CD14-positive monocyte (primary cell): ENCODE measurements around the gene LAMB4. TPM values are rescaled to one million over a fixed set of nuclear protein-coding genes. Genes with fewer than 3 reads are reported as not detected.

ENCODE experiments used
- DNase-seq, 3 donors: peaks; one replicate each; pipeline ENCODE4 v3.0.0-alpha.2; 2011 to 2022
- H2AFZ ChIP-seq: 2 replicates; pipeline ENCODE4 v1.6.0; 2012; ENCODE audit warnings: mild to moderate bottlenecking, low read depth, low read length, inconsistent platforms; ENCODE audit not compliant: insufficient read depth, poor library complexity, severe bottlenecking
- H3K27ac ChIP-seq, 2 donors: 1 replicate in 1 of 2; 2 replicates in 1 of 2; pipeline ENCODE4 v1.5.1; 2012 to 2013; ENCODE audit warnings: low read length in 2 of 2, control low read depth in 1 of 2, inconsistent platforms in 1 of 2, low read depth in 1 of 2, mild to moderate bottlenecking in 1 of 2
- H3K27me3 ChIP-seq, 2 donors: one replicate each; pipeline versions ENCODE4 v1.6.0 to v1.6.1; 2011 to 2013; ENCODE audit warnings: low read length in 2 of 2; ENCODE audit not compliant: control insufficient read depth in 2 of 2, insufficient read depth in 2 of 2
- H3K36me3 ChIP-seq, 2 donors: replicated peaks in 1 of 2; 1 replicate in 1 of 2; 2 replicates in 1 of 2; pipeline versions ENCODE4 v1.5.1 to v1.6.1; 2012 to 2013; ENCODE audit warnings: low read length in 2 of 2, control low read depth in 1 of 2, inconsistent platforms in 1 of 2, mild to moderate bottlenecking in 1 of 2; ENCODE audit not compliant: insufficient read depth in 2 of 2, control insufficient read depth in 1 of 2
- H3K4me1 ChIP-seq, 2 donors: 1 replicate in 1 of 2; 2 replicates in 1 of 2; pipeline versions ENCODE4 v1.5.1 to v1.6.1; 2012 to 2013; ENCODE audit warnings: low read length in 2 of 2, control low read depth in 1 of 2, inconsistent platforms in 1 of 2, mild to moderate bottlenecking in 1 of 2, moderate library complexity in 1 of 2; ENCODE audit not compliant: insufficient read depth in 2 of 2, control insufficient read depth in 1 of 2
- H3K4me2 ChIP-seq: replicated peaks from 2 replicates; pipeline ENCODE3; 2012; ENCODE audit warnings: low read length, moderate library complexity, mild to moderate bottlenecking; ENCODE audit not compliant: poor library complexity, severe bottlenecking; ENCODE audit errors: extremely low read depth
- H3K4me3 ChIP-seq, 3 experiments: fragments of 200-600 bp in 1 of 3; sonication (generic) in 1 of 3; replicated peaks in 1 of 3; 1 replicate in 2 of 3; 2 replicates in 1 of 3; pipeline ENCODE4 v1.5.1; 2011 to 2013; ENCODE audit warnings: low read length in 3 of 3, mild to moderate bottlenecking in 3 of 3, control low read depth in 2 of 3, low read depth in 2 of 3, inconsistent platforms in 1 of 3, moderate library complexity in 1 of 3
- H3K79me2 ChIP-seq: 2 replicates; pipeline ENCODE4 v1.6.0; 2012; ENCODE audit warnings: mild to moderate bottlenecking, control low read depth, inconsistent platforms, low read length, moderate library complexity; ENCODE audit not compliant: insufficient read depth
- H3K9ac ChIP-seq: 2 replicates; pipeline ENCODE4 v1.6.0; 2017; ENCODE audit warnings: low read length, mild to moderate bottlenecking; ENCODE audit not compliant: insufficient read depth, poor library complexity, severe bottlenecking
- H3K9me3 ChIP-seq, 2 donors: replicated peaks in 1 of 2; 1 replicate in 1 of 2; 2 replicates in 1 of 2; pipeline versions ENCODE4 v1.5.1 to v1.6.1; 2012 to 2013; ENCODE audit warnings: low read length in 2 of 2, control low read depth in 1 of 2; ENCODE audit not compliant: control insufficient read depth in 1 of 2, insufficient read depth in 1 of 2
- H4K20me1 ChIP-seq: 2 replicates; pipeline ENCODE4 v1.6.0; 2012; ENCODE audit warnings: mild to moderate bottlenecking, low read length, control low read depth, moderate library complexity; ENCODE audit not compliant: insufficient read depth
- H3K27ac Mint-ChIP-seq, 7 donors: one replicate each; pipeline ENCODE4 v1.8.0; 2020; ENCODE audit warnings: mild to moderate bottlenecking in 7 of 7, mixed read lengths in 7 of 7, moderate library complexity in 6 of 7, inconsistent platforms in 2 of 7
- H3K27me3 Mint-ChIP-seq, 3 donors: one replicate each; pipeline ENCODE4 v1.8.0; 2021 to 2022; ENCODE audit warnings: low read depth in 3 of 3, mild to moderate bottlenecking in 3 of 3, mixed read lengths in 3 of 3, moderate library complexity in 3 of 3, inconsistent platforms in 1 of 3
- H3K36me3 Mint-ChIP-seq, 2 donors: one replicate each; pipeline ENCODE4 v1.8.0; 2020; ENCODE audit warnings: mixed read lengths in 2 of 2, inconsistent platforms in 1 of 2, mild to moderate bottlenecking in 1 of 2
- H3K4me1 Mint-ChIP-seq: one replicate; pipeline ENCODE4 v1.8.0; 2020; ENCODE audit warnings: mild to moderate bottlenecking, mixed read lengths
- H3K4me3 Mint-ChIP-seq, 2 donors: one replicate each; pipeline ENCODE4 v1.8.0; 2020; ENCODE audit warnings: mild to moderate bottlenecking in 2 of 2, mixed read lengths in 2 of 2, moderate library complexity in 1 of 2
- H3K9me3 Mint-ChIP-seq, 7 donors: one replicate each; pipeline ENCODE4 v1.8.0; 2020 to 2022; ENCODE audit warnings: mixed read lengths in 7 of 7, mild to moderate bottlenecking in 6 of 7, moderate library complexity in 6 of 7, inconsistent platforms in 2 of 7
- WGBS: methylation state at CpG from one replicate; pipeline ENCODE4 v1.1.5; 2013; ENCODE audit warnings: missing lambda C conversion rate; ENCODE audit not compliant: insufficient coverage; 5-methylcytosine and 5-hydroxymethylcytosine counted together
- intact Hi-C, 2 donors: fragments of 100-400 bp; cut with micrococcal nuclease; formaldehyde crosslinking; loops; one replicate each; pipeline versions ENCODE4 v1.15.0 to v1.15.1; 2023
- polyA plus RNA-seq, 3 donors: library from polyadenylated mRNA; depleted of rRNA in 1 of 3; unstranded in 2 of 3; stranded (reverse) in 1 of 3; fragments of 300-500 nt in 2 of 3; fragments of >200 nt in 1 of 3; fragmentation: Illumina TruSeq in 2 of 3; gene quantifications; 1 replicate in 2 of 3; 2 replicates in 1 of 3; pipeline ENCODE4 v1.2.3, GENCODE V29; 2012 to 2021
- TF ChIP-seq, protein P1 (sequence below): fragments of 200-600 bp; IDR thresholded peaks from one replicate; pipeline ENCODE4 v1.8.0; 2022; ENCODE audit warnings: antibody characterized with exemption, mild to moderate bottlenecking

Gene LAMB4
- polyA plus RNA-seq, 3 donors: not detected

DNA sequence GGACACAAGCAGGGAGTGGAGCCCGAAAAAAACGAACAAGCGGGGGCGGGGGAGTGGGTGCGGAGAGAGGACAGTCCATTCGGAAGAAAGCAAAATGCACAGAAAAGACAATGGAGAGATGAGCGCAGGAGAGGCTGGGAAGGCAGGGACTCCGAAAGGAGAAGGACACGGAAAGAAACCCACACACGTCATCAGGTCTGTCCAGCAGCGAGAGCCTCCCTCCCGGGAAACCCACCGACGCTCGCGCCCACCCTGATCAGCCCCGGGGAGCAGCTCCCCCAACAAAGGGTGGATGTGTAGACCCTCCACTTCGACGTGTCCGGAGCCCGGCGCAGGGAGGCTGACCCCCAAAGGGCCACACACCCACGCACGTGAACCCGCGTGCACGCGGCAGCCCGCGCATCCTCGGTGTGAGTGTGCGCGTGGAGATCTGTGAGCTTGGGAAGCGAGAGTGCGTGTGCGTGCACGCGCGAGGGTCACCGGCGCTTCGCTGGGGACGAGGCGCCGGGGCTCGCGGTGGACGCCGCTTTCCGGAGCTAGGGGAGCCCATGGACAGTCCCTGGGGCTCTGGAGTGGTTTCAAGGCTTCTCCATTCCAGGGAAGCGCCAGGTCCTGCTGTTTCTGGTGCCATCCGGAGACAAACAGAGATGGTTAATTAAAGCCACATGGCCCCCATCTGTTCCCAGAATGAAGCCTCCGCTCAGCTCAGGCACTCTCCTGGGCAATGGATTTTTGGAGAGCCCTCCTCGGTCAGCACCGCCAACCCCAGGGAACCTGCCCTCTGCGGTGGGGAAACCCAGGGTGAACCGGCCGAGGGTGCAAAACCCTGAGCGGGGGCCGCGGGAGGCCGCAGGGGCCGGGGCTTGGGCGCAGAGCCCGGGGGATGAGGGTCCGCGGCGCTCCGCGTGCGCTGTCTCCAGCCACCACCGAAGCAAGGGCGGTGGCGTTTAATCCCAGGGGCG lies 128.1 kb downstream of the LAMB4 start:
- no peak overlapping the region for H3K27ac ChIP-seq

More for the DNA sequence above, 128.1 kb downstream of the LAMB4 start:
- peaks cover 0 to 27% (median 3%) of the 10 kb centered on the region in 7 donors for H3K9me3 Mint-ChIP-seq
- H3K4me3 Mint-ChIP-seq: peak overlapping the region; percentile 64 to 93
- Histone ChIP-seq H3K9me3 (peaks cover 0 to 14% of the 10 kb centered on the region in 2 donors), H3K79me2 (no peaks in the 10 kb centered on the region), H3K4me3 (peak overlapping the region in 1 of 3 experiments; percentile 64), H3K4me1 (peaks cover 6 to 26% of the 10 kb centered on the region in 2 donors), H3K9ac (no peak overlapping the region), H3K36me3 (no peaks in the 10 kb centered on the region), H4K20me1 (no peaks in the 10 kb centered on the region), H3K27me3 (peaks cover 48 to 76% of the 10 kb centered on the region in 2 donors), H3K4me2 (peak overlapping the region; percentile 67), H2AFZ (peak overlapping the region; percentile 56)
- peaks cover 14% of the 10 kb centered on the region for H3K4me1 Mint-ChIP-seq
- TF ChIP-seq, protein P1, sequence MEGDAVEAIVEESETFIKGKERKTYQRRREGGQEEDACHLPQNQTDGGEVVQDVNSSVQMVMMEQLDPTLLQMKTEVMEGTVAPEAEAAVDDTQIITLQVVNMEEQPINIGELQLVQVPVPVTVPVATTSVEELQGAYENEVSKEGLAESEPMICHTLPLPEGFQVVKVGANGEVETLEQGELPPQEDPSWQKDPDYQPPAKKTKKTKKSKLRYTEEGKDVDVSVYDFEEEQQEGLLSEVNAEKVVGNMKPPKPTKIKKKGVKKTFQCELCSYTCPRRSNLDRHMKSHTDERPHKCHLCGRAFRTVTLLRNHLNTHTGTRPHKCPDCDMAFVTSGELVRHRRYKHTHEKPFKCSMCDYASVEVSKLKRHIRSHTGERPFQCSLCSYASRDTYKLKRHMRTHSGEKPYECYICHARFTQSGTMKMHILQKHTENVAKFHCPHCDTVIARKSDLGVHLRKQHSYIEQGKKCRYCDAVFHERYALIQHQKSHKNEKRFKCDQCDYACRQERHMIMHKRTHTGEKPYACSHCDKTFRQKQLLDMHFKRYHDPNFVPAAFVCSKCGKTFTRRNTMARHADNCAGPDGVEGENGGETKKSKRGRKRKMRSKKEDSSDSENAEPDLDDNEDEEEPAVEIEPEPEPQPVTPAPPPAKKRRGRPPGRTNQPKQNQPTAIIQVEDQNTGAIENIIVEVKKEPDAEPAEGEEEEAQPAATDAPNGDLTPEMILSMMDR: no peak
- intact Hi-C loops: no loop called here
- no peak for DNase-seq
- H3K36me3 Mint-ChIP-seq: peaks cover 0 to 5% of the 10 kb centered on the region in 2 donors
- H3K27ac Mint-ChIP-seq: no peak overlapping the region
- 2% methylated on average over 70 of the region's 75 CpGs for WGBS
- H3K27me3 Mint-ChIP-seq: peaks cover 60 to 82% (median 65%) of the 10 kb centered on the region in 3 donors
